Motor neuron (in vitro differentiated cells): ENCODE data around the gene NCAPD3. TPM values are rescaled to one million over a fixed set of nuclear protein-coding genes. Genes with fewer than 3 reads are reported as not detected.

Source experiments
- ATAC-seq, 8 experiments: fragments of 200-7000 bp; cut with Tn5 transposase; replicated peaks in 6 of 8; 2 replicates each; pipeline ENCODE4 v1.8.0; 2021; ENCODE audit warnings: mild to moderate bottlenecking in 8 of 8, moderate library complexity in 8 of 8
- H3K27ac ChIP-seq, 2 donors: fragments of 250-450 bp; sonication (Bioruptor Pico); 2 replicates each; pipeline ENCODE4 v1.9.0; 2021; ENCODE audit warnings: antibody characterized with exemption in 2 of 2, mild to moderate bottlenecking in 2 of 2, moderate library complexity in 1 of 2
- H3K4me1 ChIP-seq, 2 donors: fragments of 250-450 bp; sonication (Bioruptor Pico); replicated peaks in 1 of 2; 2 replicates each; pipeline ENCODE4 v1.6.1; 2021; ENCODE audit warnings: antibody characterized with exemption in 2 of 2, mild to moderate bottlenecking in 2 of 2, moderate library complexity in 1 of 2
- H3K4me3 ChIP-seq, 5 donors: fragments of 250-450 bp; sonication (Bioruptor Pico); 2 replicates each; pipeline ENCODE4 v1.9.0; 2021; ENCODE audit warnings: antibody characterized with exemption in 5 of 5, mild to moderate bottlenecking in 5 of 5, moderate library complexity in 4 of 5
- WGBS, 10 experiments: fragments of 450-650 bp; shearing (Covaris generic); methylation state at CpG; one replicate each; pipeline ENCODE4 v1.0.0; 2022; 5-methylcytosine and 5-hydroxymethylcytosine counted together
- in situ Hi-C, 9 experiments: fragments of 400-800 bp; cut with MboI; loops; one replicate each; pipeline ENCODE4 v1.15.0; 2021; ENCODE audit warnings: low sequenced_read_pairs in 9 of 9, low pct_unique_long_range_greater_than_20kb in 2 of 9; ENCODE audit not compliant: unreplicated experiment in 9 of 9
- total RNA-seq, 8 experiments: library from RNA; unstranded; fragments of 300-600 nt; gene quantifications; 2 replicates each; pipeline versions ENCODE4 v1.2.3 to v1.2.4, GENCODE V29; 2022

Gene NCAPD3
- total RNA-seq, 8 experiments from 2014 or later: 6.5 to 54.4 (median 12.1) TPM

- ATAC-seq: peak in 1 of 8 experiments; percentile 60
- in situ Hi-C loops: no loop called here
- 77 to 100% (median 97%) methylated on average over 1 to 6 of the region's 6 CpGs for WGBS, 10 experiments
- H3K4me3 ChIP-seq: no peak overlapping the region
- no peak overlapping the region for H3K27ac ChIP-seq
- H3K4me1 ChIP-seq: no peaks in the 10 kb centered on the region
Observed at GRCh38 chr11:134170177-134170918, 53.4 kb downstream of the NCAPD3 start.

DNA sequence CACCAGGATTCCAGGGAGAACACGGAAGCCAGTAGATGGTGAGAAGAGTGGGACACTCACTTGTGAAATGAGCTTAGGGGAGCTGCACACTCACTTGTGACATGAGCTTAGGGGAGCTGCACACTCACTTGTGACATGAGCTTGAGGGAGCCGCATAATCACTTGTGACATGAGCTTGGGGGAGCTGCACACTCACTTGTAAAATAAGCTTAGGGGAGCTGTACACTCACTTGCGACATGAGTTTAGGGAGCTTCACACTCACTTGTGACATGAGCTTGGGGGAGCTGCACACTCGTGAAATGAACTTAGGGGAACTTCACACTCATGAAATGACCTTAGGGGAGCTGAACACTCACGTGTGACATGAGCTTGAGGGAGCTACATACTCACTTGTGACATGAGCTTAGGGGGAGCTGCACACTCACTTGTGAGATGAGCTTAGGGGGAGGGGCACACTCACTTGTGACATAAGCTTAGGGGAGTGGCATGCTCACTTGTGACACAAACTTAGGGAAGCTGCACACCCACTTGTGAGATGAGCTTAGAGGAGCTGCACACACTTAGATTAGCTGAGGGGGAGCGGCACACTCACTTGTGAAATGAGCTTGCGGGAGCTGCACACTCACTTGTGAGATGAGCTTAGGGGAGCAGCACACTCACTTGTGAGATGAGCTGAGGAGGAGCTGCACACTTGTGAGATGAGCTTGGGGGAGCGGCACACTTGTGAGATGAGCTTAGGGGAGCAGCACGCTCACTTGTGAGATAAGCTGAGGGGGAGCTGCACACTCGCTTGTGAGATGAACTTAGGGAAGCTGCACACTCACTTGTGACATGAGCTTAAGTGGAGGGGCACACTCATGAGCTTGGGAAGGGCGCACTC is 59.0 kb downstream of the NCAPD3 start:
- H3K4me1 ChIP-seq: no peaks in the 10 kb centered on the region
- no peak overlapping the region for H3K4me3 ChIP-seq
- H3K27ac ChIP-seq: no peak overlapping the region
- ATAC-seq: no peak
- 68 to 100% (median 95%) methylated on average over 1 to 5 of the region's 11 CpGs for WGBS, 10 experiments
- in situ Hi-C loops: no loop called here

- Histone ChIP-seq H3K4me3 (no peak overlapping the region), H3K27ac (no peak overlapping the region), H3K4me1 (no peaks in the 10 kb centered on the region)
- WGBS, 10 experiments: 62 to 100% (median 100%) methylated on average over 1 to 5 of the region's 9 CpGs; no CpG with 5 or more reads in 5 of the 10 experiments
- ATAC-seq: no peak
- in situ Hi-C loops: no loop called here
Observed at GRCh38 chr11:134159652-134160051, 64.1 kb downstream of the NCAPD3 start.

- Histone ChIP-seq H3K4me1 (no peaks in the 10 kb centered on the region), H3K4me3 (no peak overlapping the region), H3K27ac (no peak overlapping the region)
- 80 to 100% (median 100%) methylated on average over 1 to 3 of the region's 9 CpGs; no CpG with 5 or more reads in 6 of the 10 experiments for WGBS, 10 experiments
- ATAC-seq: peak in 1 of 8 experiments; percentile 16
- in situ Hi-C loops: no loop called here
Observed at GRCh38 chr11:134158023-134158422, 65.7 kb downstream of the NCAPD3 start.

DNA sequence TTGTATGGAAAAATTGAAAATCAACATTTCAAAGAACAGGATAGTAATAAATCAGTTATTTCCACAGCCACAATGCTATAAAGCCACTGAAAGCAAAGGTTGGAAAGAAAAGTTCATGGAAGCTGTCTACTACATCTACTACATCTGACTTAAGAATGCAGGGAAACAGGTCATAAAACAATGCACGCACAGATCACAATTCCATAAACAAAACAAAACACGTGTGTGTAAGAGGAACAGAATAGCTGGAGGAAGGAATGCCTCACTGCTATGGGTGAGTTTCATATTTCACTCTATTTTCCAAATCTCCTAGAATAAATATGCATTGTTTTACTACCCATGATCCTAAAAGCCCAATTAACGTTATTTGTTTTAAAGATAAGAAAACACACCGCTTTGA is 66.3 kb downstream of the NCAPD3 start:
- Histone ChIP-seq H3K27ac (no peak overlapping the region), H3K4me1 (no peaks in the 10 kb centered on the region), H3K4me3 (no peak overlapping the region)
- in situ Hi-C loops: no loop called here
- 22 to 100% (median 84%) methylated on average over 2 to 4 of the region's 4 CpGs for WGBS, 10 experiments
- peak in 1 of 8 experiments; percentile 62 for ATAC-seq

- 80 to 100% (median 92%) methylated on average over 1 to 17 of the region's 28 CpGs; no CpG with 5 or more reads in 2 of the 10 experiments for WGBS, 10 experiments
- ATAC-seq: no peak
- no peak overlapping the region for H3K4me3 ChIP-seq
- H3K4me1 ChIP-seq: no peaks in the 10 kb centered on the region
- in situ Hi-C loops: no loop called here
- no peak overlapping the region for H3K27ac ChIP-seq
Observed at GRCh38 chr11:134155946-134156865, 67.6 kb downstream of the NCAPD3 start.

DNA sequence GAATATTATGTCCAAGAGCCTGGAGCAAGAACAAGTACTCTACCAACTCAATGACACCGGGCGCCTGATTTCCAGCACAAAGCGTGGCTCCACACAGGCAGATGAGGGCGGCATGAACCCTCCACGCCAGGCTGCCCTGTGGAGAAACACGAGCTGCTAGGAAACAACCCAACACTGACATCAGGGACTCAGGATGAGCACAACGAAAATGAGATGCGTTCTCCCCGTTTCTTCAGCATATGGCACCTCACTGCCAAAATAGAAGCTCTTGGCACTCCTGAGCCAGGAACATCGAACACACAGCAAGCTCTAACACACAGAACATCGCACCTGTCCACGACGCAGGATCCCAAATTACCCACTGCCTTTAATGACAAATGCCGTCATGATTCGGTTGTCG is 68.3 kb downstream of the NCAPD3 start:
- in situ Hi-C loops: no loop called here
- Histone ChIP-seq H3K4me3 (no peak overlapping the region), H3K4me1 (no peaks in the 10 kb centered on the region), H3K27ac (no peak overlapping the region)
- 60 to 100% (median 93%) methylated on average over 1 to 15 of the region's 16 CpGs; no CpG with 5 or more reads in 3 of the 10 experiments for WGBS, 10 experiments
- no peak for ATAC-seq

DNA sequence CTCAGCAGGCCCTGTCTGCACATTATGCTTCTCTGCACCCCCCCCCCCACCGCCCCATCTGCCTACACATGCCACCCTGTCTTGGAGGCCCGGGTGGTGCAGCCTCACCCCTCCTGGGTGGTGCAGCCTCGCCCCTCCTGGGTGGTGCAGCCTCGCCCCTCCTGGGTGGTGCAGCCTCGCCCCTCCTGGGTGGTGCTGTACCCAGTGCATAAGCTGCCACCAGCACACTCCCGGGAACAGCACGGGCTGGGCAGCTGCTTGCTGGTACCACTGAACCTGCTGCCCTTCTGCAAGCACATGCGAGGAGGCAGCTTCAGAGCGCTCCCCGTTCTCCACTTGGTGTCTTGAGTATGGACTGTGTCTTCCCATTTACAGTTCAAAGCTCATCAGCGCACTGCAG is 69.3 kb downstream of the NCAPD3 start:
- peak in 2 of 8 experiments; percentile 26 to 34 for ATAC-seq
- in situ Hi-C loops: no loop called here
- Histone ChIP-seq H3K4me1 (no peaks in the 10 kb centered on the region), H3K27ac (no peak overlapping the region), H3K4me3 (no peak overlapping the region)
- WGBS, 10 experiments: 78 to 100% (median 96%) methylated on average over 1 to 4 of the region's 11 CpGs; no CpG with 5 or more reads in 5 of the 10 experiments

DNA sequence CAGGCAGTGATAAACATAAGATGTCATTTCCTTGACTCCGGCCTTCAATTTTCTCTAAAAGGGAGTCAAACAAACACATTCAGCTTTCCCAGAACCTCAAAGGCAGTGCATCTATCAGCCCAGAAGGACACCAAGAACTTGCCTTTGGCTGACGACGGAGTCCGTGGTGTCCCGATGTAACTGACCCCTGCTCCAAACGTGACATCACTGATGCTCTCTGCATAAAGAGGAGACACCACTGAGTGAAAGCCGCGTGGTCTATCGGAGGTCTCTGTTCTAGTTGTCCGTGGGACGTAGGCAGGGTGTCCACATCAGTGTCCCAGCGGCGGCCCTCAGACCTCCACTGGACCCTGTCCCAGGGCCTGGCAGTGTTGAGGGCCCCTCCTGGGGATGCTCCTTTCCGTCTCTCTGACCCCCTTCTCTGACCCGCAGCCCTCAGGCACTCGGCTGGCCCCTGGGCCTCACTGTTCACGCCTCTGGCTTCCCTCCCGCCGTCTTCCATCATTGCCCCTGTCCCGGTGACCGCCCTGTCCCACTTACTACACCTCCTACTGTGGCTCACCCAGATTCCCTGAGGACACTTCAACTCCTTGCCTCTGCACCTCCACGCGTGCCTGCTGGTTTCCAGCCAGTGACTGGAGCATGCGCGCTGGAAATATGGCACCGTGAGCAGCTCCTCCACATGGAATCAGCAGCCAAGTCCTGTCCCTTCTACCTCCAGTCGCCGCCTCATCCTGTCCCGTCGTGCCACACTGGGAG is 70.4 kb downstream of the NCAPD3 start:
- H3K4me3 ChIP-seq: no peak overlapping the region
- in situ Hi-C loops: no loop called here
- H3K27ac ChIP-seq: no peak overlapping the region
- 77 to 100% (median 90%) methylated on average over 1 to 10 of the region's 30 CpGs; no CpG with 5 or more reads in 3 of the 10 experiments for WGBS, 10 experiments
- peak in 4 of 8 experiments; percentile 9 to 24 (median 16) for ATAC-seq
- no peaks in the 10 kb centered on the region for H3K4me1 ChIP-seq

DNA sequence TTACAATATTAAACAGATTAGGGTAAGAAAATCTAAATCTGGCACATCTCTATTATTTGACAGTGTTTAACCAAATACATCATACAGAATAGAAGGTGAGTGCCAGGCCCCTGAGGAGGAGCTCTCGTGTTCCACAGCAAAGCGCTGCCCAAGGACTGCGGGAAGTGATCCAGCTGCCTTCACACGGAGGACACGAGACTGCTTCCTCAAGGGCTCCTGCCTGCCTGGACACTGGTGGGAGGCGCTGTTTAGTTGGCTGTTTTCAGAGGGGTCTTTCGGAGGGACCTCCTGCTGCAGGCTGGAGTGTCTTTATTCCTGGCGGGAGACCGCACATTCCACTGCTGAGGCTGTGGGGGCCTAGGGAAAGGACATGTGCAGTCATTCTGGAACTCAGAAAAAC is 71.1 kb downstream of the NCAPD3 start:
- ATAC-seq: peak in 1 of 8 experiments; percentile 27
- WGBS, 10 experiments: 82 to 100% (median 90%) methylated on average over 1 to 7 of the region's 9 CpGs; no CpG with 5 or more reads in 3 of the 10 experiments
- Histone ChIP-seq H3K4me1 (no peaks in the 10 kb centered on the region), H3K27ac (no peak overlapping the region), H3K4me3 (no peak overlapping the region)
- in situ Hi-C loops: no loop called here

GRCh38 chr11:134151083-134151747 is 72.6 kb downstream of the NCAPD3 start:
- in situ Hi-C loops: no loop called here
- 94 to 100% (median 96%) methylated on average over 3 to 8 of the region's 10 CpGs; no CpG with 5 or more reads in 2 of the 10 experiments for WGBS, 10 experiments
- no peak overlapping the region for H3K27ac ChIP-seq
- H3K4me3 ChIP-seq: no peak overlapping the region
- no peaks in the 10 kb centered on the region for H3K4me1 ChIP-seq
- ATAC-seq: no peak
